ENCODE measurements around the gene DNER. TPM values are rescaled to one million over a fixed set of nuclear protein-coding genes. Genes with fewer than 3 reads are reported as not detected.

Gene DNER
- total and polyA plus RNA-seq, 4 donors, result 56.5 to 446 (median 269) TPM

DNA sequence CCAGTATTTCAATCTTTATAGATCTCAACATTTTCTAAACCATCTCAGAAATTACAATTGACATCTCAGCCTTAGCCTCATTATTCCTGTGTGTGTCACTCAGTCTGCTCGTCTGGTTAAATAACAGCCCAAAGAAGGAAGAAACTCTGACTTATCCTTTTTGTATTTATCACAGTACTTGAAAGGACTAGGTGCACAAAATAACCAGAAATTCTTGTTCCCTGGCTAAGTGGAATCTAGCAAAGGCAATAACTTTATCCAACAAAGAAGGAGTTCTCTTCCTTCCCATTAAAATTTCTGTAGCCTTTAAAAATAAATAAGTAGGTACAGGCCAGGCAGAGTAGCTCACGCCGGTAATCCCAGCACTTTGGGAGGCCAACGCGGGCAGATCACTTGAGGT, 303.4 kb downstream of the DNER start:
- no peak for DNase-seq (ENCODE audit: low read depth in 4 of 6, low spot score in 6 of 6)
- Histone ChIP-seq H3K4me3 (ENCODE audit: low read depth, low read length) (no peak overlapping the region), H3K9me3 (ENCODE audit: control insufficient read depth, insufficient read depth, low read length) (no peaks in the 10 kb centered on the region), H3K27me3 (ENCODE audit: control insufficient read depth, insufficient read depth, low read length) (no peaks in the 10 kb centered on the region), H3K36me3 (ENCODE audit: control insufficient read depth, insufficient read depth, low read length) (peaks cover 3% of the 10 kb centered on the region), H3K27ac (ENCODE audit: low read depth, low read length) (no peak overlapping the region), H3K4me1 (ENCODE audit: control insufficient read depth, insufficient read depth, low read length) (no peaks in the 10 kb centered on the region)
- WGBS (ENCODE audit: insufficient coverage), result no CpG with 5 or more reads among the region's 5 CpGs

DNA sequence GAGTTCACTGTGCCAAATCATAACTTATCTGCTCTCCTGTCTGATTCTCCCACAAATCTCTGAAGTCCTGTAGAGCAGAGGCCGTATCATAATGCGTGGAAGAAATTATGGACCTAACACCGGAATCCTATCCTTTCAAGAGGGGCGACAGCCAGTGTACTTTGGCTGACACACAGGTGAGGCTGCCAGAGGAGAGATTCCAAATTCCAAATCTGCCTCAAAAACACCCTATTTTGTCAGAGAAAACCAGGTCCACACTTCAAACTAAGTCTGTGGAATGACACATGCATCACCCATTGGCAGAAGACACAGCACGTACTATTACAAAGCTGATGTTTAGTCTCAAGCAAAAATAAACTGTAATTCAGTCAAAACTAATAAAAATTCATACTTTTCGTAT, 304.1 kb downstream of the DNER start:
- peak overlapping the region; percentile 40 for H3K27ac ChIP-seq (ENCODE audit: low read depth, low read length)
- H3K4me1 ChIP-seq (ENCODE audit: control insufficient read depth, insufficient read depth, low read length), result no peaks in the 10 kb centered on the region
- peak in 1 of 6 donors; percentile 33 for DNase-seq (ENCODE audit: low read depth in 4 of 6, low spot score in 6 of 6)
- 68% methylated on average over 4 of the region's 6 CpGs for WGBS (ENCODE audit: insufficient coverage)
- H3K36me3 ChIP-seq (ENCODE audit: control insufficient read depth, insufficient read depth, low read length), result peaks cover 3% of the 10 kb centered on the region
- no peaks in the 10 kb centered on the region for H3K9me3 ChIP-seq (ENCODE audit: control insufficient read depth, insufficient read depth, low read length)
- no peak overlapping the region for H3K4me3 ChIP-seq (ENCODE audit: low read depth, low read length)
- H3K27me3 ChIP-seq (ENCODE audit: control insufficient read depth, insufficient read depth, low read length), result no peaks in the 10 kb centered on the region

DNA sequence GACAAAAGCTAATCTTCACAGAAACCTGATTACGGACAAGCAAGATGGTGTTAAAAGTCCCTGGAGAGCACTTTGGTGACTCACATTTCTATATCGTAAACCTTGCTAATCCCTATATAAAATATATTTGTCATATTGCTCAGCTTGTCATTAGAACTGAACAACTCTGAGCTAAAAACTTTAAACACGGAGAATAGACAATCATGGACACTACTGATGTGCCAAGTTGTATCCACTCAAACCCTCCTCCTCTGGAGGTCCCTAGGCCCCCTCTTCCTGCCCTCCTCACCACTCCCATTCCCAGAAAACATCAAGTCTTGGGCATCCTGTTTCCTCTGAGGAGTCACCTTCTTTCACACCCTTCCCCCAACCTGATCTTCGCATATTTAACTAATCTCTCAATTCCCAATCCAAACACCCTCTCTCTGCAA, 304.6 kb downstream of the DNER start:
- no peak for DNase-seq (ENCODE audit: low read depth in 4 of 6, low spot score in 6 of 6)
- Histone ChIP-seq H3K9me3 (ENCODE audit: control insufficient read depth, insufficient read depth, low read length) (no peaks in the 10 kb centered on the region), H3K27me3 (ENCODE audit: control insufficient read depth, insufficient read depth, low read length) (no peaks in the 10 kb centered on the region), H3K36me3 (ENCODE audit: control insufficient read depth, insufficient read depth, low read length) (peaks cover 3% of the 10 kb centered on the region), H3K27ac (ENCODE audit: low read depth, low read length) (peak overlapping the region; percentile 40), H3K4me3 (ENCODE audit: low read depth, low read length) (no peak overlapping the region), H3K4me1 (ENCODE audit: control insufficient read depth, insufficient read depth, low read length) (no peaks in the 10 kb centered on the region)
- WGBS (ENCODE audit: insufficient coverage), result 85% methylated on average over 2 of the region's 4 CpGs

- no CpG with 5 or more reads among the region's 3 CpGs for WGBS (ENCODE audit: insufficient coverage)
- H3K36me3 ChIP-seq (ENCODE audit: control insufficient read depth, insufficient read depth, low read length), result peaks cover 3% of the 10 kb centered on the region
- no peak for DNase-seq (ENCODE audit: low read depth in 4 of 6, low spot score in 6 of 6)
- no peaks in the 10 kb centered on the region for H3K27me3 ChIP-seq (ENCODE audit: control insufficient read depth, insufficient read depth, low read length)
- H3K27ac ChIP-seq (ENCODE audit: low read depth, low read length), result no peak overlapping the region
- no peaks in the 10 kb centered on the region for H3K4me1 ChIP-seq (ENCODE audit: control insufficient read depth, insufficient read depth, low read length)
- H3K9me3 ChIP-seq (ENCODE audit: control insufficient read depth, insufficient read depth, low read length), result no peaks in the 10 kb centered on the region
- no peak overlapping the region for H3K4me3 ChIP-seq (ENCODE audit: low read depth, low read length)
These were observed 305.4 kb downstream of the DNER start for GRCh38 chr2:229408962-229409361.

- Histone ChIP-seq H3K4me1 (ENCODE audit: control insufficient read depth, insufficient read depth, low read length) (no peaks in the 10 kb centered on the region), H3K36me3 (ENCODE audit: control insufficient read depth, insufficient read depth, low read length) (peaks cover 3% of the 10 kb centered on the region), H3K27ac (ENCODE audit: low read depth, low read length) (no peak overlapping the region), H3K4me3 (ENCODE audit: low read depth, low read length) (no peak overlapping the region), H3K27me3 (ENCODE audit: control insufficient read depth, insufficient read depth, low read length) (no peaks in the 10 kb centered on the region), H3K9me3 (ENCODE audit: control insufficient read depth, insufficient read depth, low read length) (no peaks in the 10 kb centered on the region)
- no CpG with 5 or more reads among the region's 1 CpG for WGBS (ENCODE audit: insufficient coverage)
- DNase-seq (ENCODE audit: low read depth in 4 of 6, low spot score in 6 of 6), result peak in 1 of 6 donors; percentile 32
These were observed 306.0 kb downstream of the DNER start for GRCh38 chr2:229408356-229408755.

DNA sequence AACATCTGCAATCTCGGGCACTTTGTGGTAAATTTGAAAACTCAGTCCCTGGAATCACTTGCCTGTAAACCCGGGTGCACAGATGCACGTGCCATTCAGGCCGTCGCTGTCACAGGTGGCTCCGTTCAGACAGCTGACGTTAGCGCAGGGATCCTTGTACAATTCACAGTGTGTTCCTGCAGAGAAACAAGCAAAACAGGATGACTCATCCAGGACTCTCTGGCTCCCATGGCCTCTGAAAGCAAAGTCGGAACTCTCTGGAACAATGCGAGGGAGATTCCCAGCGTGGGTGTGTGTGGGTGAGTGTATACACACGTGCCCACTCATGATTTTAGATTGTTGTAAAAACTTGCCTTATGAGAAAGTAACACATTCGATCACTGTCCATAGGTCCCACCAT, 307.2 kb downstream of the DNER start:
- Histone ChIP-seq H3K4me1 (ENCODE audit: control insufficient read depth, insufficient read depth, low read length) (no peaks in the 10 kb centered on the region), H3K9me3 (ENCODE audit: control insufficient read depth, insufficient read depth, low read length) (no peaks in the 10 kb centered on the region), H3K4me3 (ENCODE audit: low read depth, low read length) (no peak overlapping the region), H3K36me3 (ENCODE audit: control insufficient read depth, insufficient read depth, low read length) (peaks cover 3% of the 10 kb centered on the region), H3K27ac (ENCODE audit: low read depth, low read length) (no peak overlapping the region), H3K27me3 (ENCODE audit: control insufficient read depth, insufficient read depth, low read length) (no peaks in the 10 kb centered on the region)
- WGBS (ENCODE audit: insufficient coverage), result 56% methylated on average over 7 of the region's 13 CpGs
- peak in 1 of 6 donors; percentile 43 for DNase-seq (ENCODE audit: low read depth in 4 of 6, low spot score in 6 of 6)

GRCh38 chr2:229405796-229406195, 308.6 kb downstream of the DNER start:
- WGBS (ENCODE audit: insufficient coverage), result 92% methylated on average over 1 of the region's 5 CpGs
- H3K4me1 ChIP-seq (ENCODE audit: control insufficient read depth, insufficient read depth, low read length), result no peaks in the 10 kb centered on the region
- H3K27ac ChIP-seq (ENCODE audit: low read depth, low read length), result no peak overlapping the region
- H3K27me3 ChIP-seq (ENCODE audit: control insufficient read depth, insufficient read depth, low read length), result no peaks in the 10 kb centered on the region
- DNase-seq (ENCODE audit: low read depth in 4 of 6, low spot score in 6 of 6), result no peak
- H3K36me3 ChIP-seq (ENCODE audit: control insufficient read depth, insufficient read depth, low read length), result peaks cover 3% of the 10 kb centered on the region
- H3K9me3 ChIP-seq (ENCODE audit: control insufficient read depth, insufficient read depth, low read length), result no peaks in the 10 kb centered on the region
- no peak overlapping the region for H3K4me3 ChIP-seq (ENCODE audit: low read depth, low read length)

- H3K36me3 ChIP-seq (ENCODE audit: control insufficient read depth, insufficient read depth, low read length), result peaks cover 3% of the 10 kb centered on the region
- H3K27ac ChIP-seq (ENCODE audit: low read depth, low read length), result no peak overlapping the region
- H3K4me3 ChIP-seq (ENCODE audit: low read depth, low read length), result no peak overlapping the region
- H3K27me3 ChIP-seq (ENCODE audit: control insufficient read depth, insufficient read depth, low read length), result no peaks in the 10 kb centered on the region
- no peaks in the 10 kb centered on the region for H3K9me3 ChIP-seq (ENCODE audit: control insufficient read depth, insufficient read depth, low read length)
- H3K4me1 ChIP-seq (ENCODE audit: control insufficient read depth, insufficient read depth, low read length), result no peaks in the 10 kb centered on the region
- WGBS (ENCODE audit: insufficient coverage), result 83% methylated on average over 2 of the region's 3 CpGs
- DNase-seq (ENCODE audit: low read depth in 4 of 6, low spot score in 6 of 6), result no peak
These were observed 311.1 kb downstream of the DNER start for GRCh38 chr2:229403296-229403695.

DNA sequence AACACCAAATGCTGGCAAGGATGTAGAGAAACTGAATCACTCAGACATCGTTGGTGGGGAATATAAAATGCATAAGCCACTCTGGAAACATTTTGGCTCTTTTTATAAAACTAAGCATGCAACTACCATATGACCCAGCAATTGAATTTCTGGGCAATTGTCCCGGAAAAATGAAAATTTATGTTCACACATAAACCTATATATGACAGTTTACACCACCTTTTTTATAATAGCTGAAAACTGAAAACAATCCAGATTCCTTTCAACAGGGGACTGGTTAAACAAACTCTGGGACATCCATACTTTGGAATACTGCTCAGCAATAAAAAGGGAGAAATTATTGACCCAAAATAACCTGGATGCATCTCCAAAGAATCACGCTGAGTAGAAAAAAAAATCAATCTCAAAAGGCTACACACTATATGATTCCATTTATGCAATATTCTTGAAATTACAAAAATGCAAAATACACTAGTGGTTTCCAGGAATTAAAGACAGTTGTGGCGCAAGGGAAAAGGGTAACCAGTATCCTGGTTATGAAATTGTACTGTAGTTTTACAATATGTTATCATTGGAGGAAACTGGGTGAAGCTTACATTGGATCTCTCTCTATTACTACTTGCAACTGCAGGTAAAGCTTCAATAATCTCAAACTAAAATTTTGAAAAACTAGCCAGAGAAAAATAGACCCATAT, 313.0 kb downstream of the DNER start:
- peaks cover 3% of the 10 kb centered on the region for H3K9me3 ChIP-seq (ENCODE audit: control insufficient read depth, insufficient read depth, low read length)
- WGBS (ENCODE audit: insufficient coverage), result no CpG with 5 or more reads among the region's 4 CpGs
- H3K4me1 ChIP-seq (ENCODE audit: control insufficient read depth, insufficient read depth, low read length), result no peaks in the 10 kb centered on the region
- H3K4me3 ChIP-seq (ENCODE audit: low read depth, low read length), result no peak overlapping the region
- no peak overlapping the region for H3K27ac ChIP-seq (ENCODE audit: low read depth, low read length)
- peak in 1 of 6 donors; percentile 47 for DNase-seq (ENCODE audit: low read depth in 4 of 6, low spot score in 6 of 6)
- no peaks in the 10 kb centered on the region for H3K36me3 ChIP-seq (ENCODE audit: control insufficient read depth, insufficient read depth, low read length)
- no peaks in the 10 kb centered on the region for H3K27me3 ChIP-seq (ENCODE audit: control insufficient read depth, insufficient read depth, low read length)

GRCh38 chr2:229393926-229394325, 320.4 kb downstream of the DNER start:
- no peak for DNase-seq (ENCODE audit: low read depth in 4 of 6, low spot score in 6 of 6)
- Histone ChIP-seq H3K27ac (ENCODE audit: low read depth, low read length) (no peak overlapping the region), H3K4me3 (ENCODE audit: low read depth, low read length) (no peak overlapping the region), H3K36me3 (ENCODE audit: control insufficient read depth, insufficient read depth, low read length) (peaks cover 6% of the 10 kb centered on the region), H3K27me3 (ENCODE audit: control insufficient read depth, insufficient read depth, low read length) (no peaks in the 10 kb centered on the region), H3K4me1 (ENCODE audit: control insufficient read depth, insufficient read depth, low read length) (no peaks in the 10 kb centered on the region), H3K9me3 (ENCODE audit: control insufficient read depth, insufficient read depth, low read length) (peaks cover 3% of the 10 kb centered on the region)
- WGBS (ENCODE audit: insufficient coverage), result 70% methylated on average over 1 of the region's 4 CpGs

Data from spinal cord (tissue), 10 donors.